DOHH2 (cell line): ENCODE results near the gene CLCN7.

Experiments used
- H3F3A ChIP-seq: fragments of 200-600 bp; sonication (generic), shearing (Covaris generic); 2 replicates; pipeline ENCODE4 v1.6.0; 2016; ENCODE audit warnings: antibody characterized with exemption, mild to moderate bottlenecking; ENCODE audit not compliant: control insufficient read depth, insufficient read depth
- H3K27ac ChIP-seq: fragments of 200-600 bp; sonication (generic); 2 replicates; pipeline ENCODE4 v1.5.1; 2014; ENCODE audit warnings: low read depth, mild to moderate bottlenecking, low read length, moderate library complexity
- H3K27me3 ChIP-seq: fragments of 200-600 bp; sonication (generic); 2 replicates; pipeline ENCODE4 v1.6.1; 2014; ENCODE audit warnings: mild to moderate bottlenecking, low read length, mixed read lengths; ENCODE audit not compliant: control insufficient read depth
- H3K36me3 ChIP-seq: fragments of 200-600 bp; sonication (generic); 2 replicates; pipeline ENCODE4 v1.6.1; 2014; ENCODE audit warnings: mild to moderate bottlenecking, low read length, moderate library complexity, mixed read lengths; ENCODE audit not compliant: control insufficient read depth
- H3K4me1 ChIP-seq: fragments of 200-600 bp; sonication (generic); 2 replicates; pipeline ENCODE4 v1.6.1; 2014; ENCODE audit warnings: mild to moderate bottlenecking, low read length, mixed read lengths; ENCODE audit not compliant: control insufficient read depth
- H3K4me2 ChIP-seq: fragments of 200-600 bp; sonication (generic); 2 replicates; pipeline ENCODE4 v1.6.0; 2014; ENCODE audit warnings: mild to moderate bottlenecking, low read length, moderate library complexity
- H3K4me3 ChIP-seq: fragments of 200-600 bp; sonication (generic); 2 replicates; pipeline ENCODE4 v1.5.1; 2014; ENCODE audit warnings: mild to moderate bottlenecking, low read length, mixed read lengths
- H3K79me2 ChIP-seq: fragments of 200-600 bp; sonication (generic); 2 replicates; pipeline ENCODE4 v1.6.1; 2014; ENCODE audit warnings: mild to moderate bottlenecking, low read length, mixed read lengths; ENCODE audit not compliant: control insufficient read depth
- H3K9me2 ChIP-seq: fragments of 200-600 bp; sonication (generic); replicated peaks from 2 replicates; pipeline ENCODE4 v1.6.1; 2014; ENCODE audit warnings: mild to moderate bottlenecking, low read length, mixed read lengths; ENCODE audit not compliant: control insufficient read depth
- H3K9me3 ChIP-seq: fragments of 200-600 bp; sonication (generic); 2 replicates; pipeline ENCODE4 v1.6.1; 2014; ENCODE audit warnings: antibody characterized with exemption, low read length, mixed read lengths; ENCODE audit not compliant: control insufficient read depth, insufficient read depth
- H4K20me1 ChIP-seq: fragments of 200-600 bp; sonication (generic); 2 replicates; pipeline ENCODE4 v1.6.0; 2014; ENCODE audit warnings: low read depth, mild to moderate bottlenecking, antibody characterized with exemption, low read length, moderate library complexity; ENCODE audit not compliant: control insufficient read depth, insufficient read depth
- EZH2phosphoT487 ChIP-seq: fragments of 200-600 bp; sonication (generic); IDR thresholded peaks from 2 replicates; pipeline ENCODE4 v1.6.1; 2017; ENCODE audit warnings: borderline replicate concordance, mild to moderate bottlenecking, antibody characterized with exemption, low read length, moderate library complexity, mixed read lengths
- TF ChIP-seq, protein P1 (sequence below): fragments of 200-600 bp; sonication (generic); IDR thresholded peaks from one replicate; pipeline ENCODE4 v1.5.1; 2014; ENCODE audit warnings: antibody characterized with exemption, mild to moderate bottlenecking, low read depth, low read length; ENCODE audit not compliant: poor library complexity, severe bottlenecking

CLCN7 gene

GRCh38 chr16:1433756-1434155 is 41.1 kb downstream of the CLCN7 start:
- Histone ChIP-seq H3K27ac (no peak overlapping the region), H4K20me1 (no peaks in the 10 kb centered on the region), H3K9me2 (no peaks in the 10 kb centered on the region), H3K4me3 (no peak overlapping the region), H3K4me1 (peaks cover 10% of the 10 kb centered on the region), H3F3A (no peaks in the 10 kb centered on the region), H3K27me3 (no peaks in the 10 kb centered on the region), H3K4me2 (no peak overlapping the region), H3K79me2 (no peaks in the 10 kb centered on the region), H3K9me3 (no peaks in the 10 kb centered on the region), H3K36me3 (no peaks in the 10 kb centered on the region)
- no peak for TF ChIP-seq EZH2phosphoT487
- TF ChIP-seq, protein P1, sequence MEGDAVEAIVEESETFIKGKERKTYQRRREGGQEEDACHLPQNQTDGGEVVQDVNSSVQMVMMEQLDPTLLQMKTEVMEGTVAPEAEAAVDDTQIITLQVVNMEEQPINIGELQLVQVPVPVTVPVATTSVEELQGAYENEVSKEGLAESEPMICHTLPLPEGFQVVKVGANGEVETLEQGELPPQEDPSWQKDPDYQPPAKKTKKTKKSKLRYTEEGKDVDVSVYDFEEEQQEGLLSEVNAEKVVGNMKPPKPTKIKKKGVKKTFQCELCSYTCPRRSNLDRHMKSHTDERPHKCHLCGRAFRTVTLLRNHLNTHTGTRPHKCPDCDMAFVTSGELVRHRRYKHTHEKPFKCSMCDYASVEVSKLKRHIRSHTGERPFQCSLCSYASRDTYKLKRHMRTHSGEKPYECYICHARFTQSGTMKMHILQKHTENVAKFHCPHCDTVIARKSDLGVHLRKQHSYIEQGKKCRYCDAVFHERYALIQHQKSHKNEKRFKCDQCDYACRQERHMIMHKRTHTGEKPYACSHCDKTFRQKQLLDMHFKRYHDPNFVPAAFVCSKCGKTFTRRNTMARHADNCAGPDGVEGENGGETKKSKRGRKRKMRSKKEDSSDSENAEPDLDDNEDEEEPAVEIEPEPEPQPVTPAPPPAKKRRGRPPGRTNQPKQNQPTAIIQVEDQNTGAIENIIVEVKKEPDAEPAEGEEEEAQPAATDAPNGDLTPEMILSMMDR = no peak

DNA sequence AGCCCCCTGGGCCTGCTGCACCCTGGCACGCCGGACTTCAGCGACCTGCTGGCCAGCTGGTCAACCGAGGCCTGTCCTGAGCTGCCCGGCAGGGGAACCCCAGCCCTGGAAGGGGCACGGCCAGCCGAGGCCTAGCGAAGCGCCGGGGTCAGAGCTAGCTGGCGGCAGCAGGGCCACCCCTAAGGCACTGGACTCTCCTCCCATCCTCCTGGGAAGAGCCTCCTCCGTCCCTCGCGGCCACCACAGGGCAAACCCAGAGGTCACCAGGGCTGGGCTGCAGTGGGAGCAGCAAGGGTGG is 41.6 kb downstream of the CLCN7 start:
- no peaks in the 10 kb centered on the region for H4K20me1 ChIP-seq
- H3K9me2 ChIP-seq = no peaks in the 10 kb centered on the region
- H3K4me3 ChIP-seq = no peak overlapping the region
- TF ChIP-seq EZH2phosphoT487 = no peak
- TF ChIP-seq, protein P1 = no peak
- H3F3A ChIP-seq = no peaks in the 10 kb centered on the region
- H3K79me2 ChIP-seq = no peaks in the 10 kb centered on the region
- H3K36me3 ChIP-seq = no peaks in the 10 kb centered on the region
- H3K27me3 ChIP-seq = no peaks in the 10 kb centered on the region
- H3K4me1 ChIP-seq = peaks cover 16% of the 10 kb centered on the region
- no peak overlapping the region for H3K4me2 ChIP-seq
- no peak overlapping the region for H3K27ac ChIP-seq
- H3K9me3 ChIP-seq = no peaks in the 10 kb centered on the region

GRCh38 chr16:1432388-1433262 is 42.2 kb downstream of the CLCN7 start:
- H3K4me1 ChIP-seq = peaks cover 17% of the 10 kb centered on the region
- H4K20me1 ChIP-seq = no peaks in the 10 kb centered on the region
- H3K79me2 ChIP-seq = no peaks in the 10 kb centered on the region
- H3K9me2 ChIP-seq = no peaks in the 10 kb centered on the region
- no peaks in the 10 kb centered on the region for H3K27me3 ChIP-seq
- no peaks in the 10 kb centered on the region for H3K36me3 ChIP-seq
- no peak overlapping the region for H3K4me2 ChIP-seq
- TF ChIP-seq, protein P1 = no peak
- no peak for TF ChIP-seq EZH2phosphoT487
- H3K4me3 ChIP-seq = no peak overlapping the region
- no peaks in the 10 kb centered on the region for H3F3A ChIP-seq
- no peaks in the 10 kb centered on the region for H3K9me3 ChIP-seq
- no peak overlapping the region for H3K27ac ChIP-seq
